HG03558 (cell line): ENCODE measurements around the gene CD3E.
"Not testable (repeated sequence)": the region's sequence is repeated elsewhere in the genome, so short reads cannot be mapped to it uniquely, and the experiment has no call there.

ENCODE experiments used
- ATAC-seq: cut with Tn5 transposase; IDR thresholded peaks from one replicate; pipeline ENCODE4 v1.9.1; 2021; ENCODE audit warnings: moderate number of reproducible peaks; ENCODE audit not compliant: unreplicated experiment; ENCODE audit errors: extremely low read depth

Gene CD3E

GRCh38 chr11:118289401-118289800 lies 15.1 kb upstream of the CD3E start:
- no peak for ATAC-seq

- ATAC-seq, result no peak
These were observed 13.6 kb upstream of the CD3E start for GRCh38 chr11:118290923-118291322.

- ATAC-seq, result no peak
These were observed 12.9 kb upstream of the CD3E start for GRCh38 chr11:118291477-118292135.

GRCh38 chr11:118294053-118294452 lies 10.5 kb upstream of the CD3E start:
- no peak for ATAC-seq

- ATAC-seq, result no peak
These were observed 9.3 kb upstream of the CD3E start for GRCh38 chr11:118295199-118295598.

- no peak for ATAC-seq
These were observed 8.6 kb upstream of the CD3E start for GRCh38 chr11:118295815-118296454.

GRCh38 chr11:118301600-118302195 lies 2.8 kb upstream of the CD3E start:
- ATAC-seq, result no peak

- no peak for ATAC-seq
These were observed 333 bp upstream of the CD3E start for GRCh38 chr11:118304227-118304567.

- ATAC-seq, result no peak
These were observed 1.2 kb downstream of the CD3E start for GRCh38 chr11:118305726-118306125.

- no peak for ATAC-seq
These were observed 2.0 kb downstream of the CD3E start for GRCh38 chr11:118306556-118306955.

- not testable (repeated sequence) for ATAC-seq
These were observed 4.5 kb downstream of the CD3E start for GRCh38 chr11:118308995-118309528.

- ATAC-seq, result no peak
These were observed 5.7 kb downstream of the CD3E start for GRCh38 chr11:118310271-118310670.

- no peak for ATAC-seq
These were observed 6.4 kb downstream of the CD3E start for GRCh38 chr11:118310781-118311485.

- no peak for ATAC-seq
These were observed 7.0 kb downstream of the CD3E start for GRCh38 chr11:118311518-118311917.

GRCh38 chr11:118312328-118312727 lies 7.8 kb downstream of the CD3E start:
- ATAC-seq, result no peak

GRCh38 chr11:118313242-118313641 lies 8.7 kb downstream of the CD3E start:
- no peak for ATAC-seq

GRCh38 chr11:118314988-118315411 lies 10.5 kb downstream of the CD3E start:
- no peak for ATAC-seq

- no peak for ATAC-seq
These were observed 13.6 kb downstream of the CD3E start for GRCh38 chr11:118318124-118318523.

GRCh38 chr11:118318581-118319336 lies 14.2 kb downstream of the CD3E start:
- no peak for ATAC-seq

GRCh38 chr11:118319337-118319707 lies 14.8 kb downstream of the CD3E start:
- ATAC-seq, result no peak
